ENCODE measurements around the gene SPINK1. TPM values are rescaled to one million over a fixed set of nuclear protein-coding genes. Genes with fewer than 3 reads are reported as not detected.
"Not testable (repeated sequence)": the region's sequence is repeated elsewhere in the genome, so short reads cannot be mapped to it uniquely, and the experiment has no call there.

The SPINK1 gene
- total RNA-seq, 1 donor from 2014 or later: not detected

DNA sequence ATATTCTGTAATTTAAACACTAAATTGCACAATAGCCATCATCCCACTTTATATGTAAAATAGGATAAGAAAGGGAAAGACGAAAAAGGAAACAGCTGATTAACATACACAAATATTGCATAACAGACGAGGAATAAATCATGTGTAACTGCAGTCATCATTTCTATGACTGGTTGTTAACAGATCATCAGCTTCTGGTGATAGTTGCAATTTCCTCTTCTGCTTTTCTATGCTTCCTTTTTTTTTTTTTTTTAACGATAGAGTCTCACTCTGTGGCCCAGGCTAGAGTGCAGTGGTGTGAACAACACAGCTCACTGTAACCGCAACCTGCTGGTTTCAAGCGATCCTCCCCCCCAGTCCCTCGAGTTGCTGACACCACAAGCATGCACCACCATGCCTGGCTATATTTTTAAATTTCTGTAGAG, 26.4 kb downstream of the SPINK1 start:
- DNase-seq: no peak

DNA sequence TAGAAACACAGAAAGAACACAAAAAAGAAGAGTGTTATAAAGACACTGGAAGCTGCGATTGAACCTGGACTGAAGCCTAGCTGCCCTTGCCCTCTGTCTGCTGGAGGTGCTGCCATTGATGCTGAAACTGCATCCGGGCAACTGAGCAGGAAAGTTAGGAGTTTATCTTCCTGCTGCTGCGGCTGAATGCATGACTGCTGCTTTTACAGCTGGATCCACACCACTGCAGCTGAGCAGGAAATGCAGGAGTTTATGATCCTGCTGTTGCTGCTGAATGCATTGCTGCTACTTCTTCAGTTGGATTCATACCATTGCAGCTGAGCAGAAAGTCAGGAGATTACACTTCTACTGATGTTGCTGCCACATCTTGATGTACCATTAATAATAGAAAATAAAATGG, 27.1 kb downstream of the SPINK1 start:
- no peak for DNase-seq

DNA sequence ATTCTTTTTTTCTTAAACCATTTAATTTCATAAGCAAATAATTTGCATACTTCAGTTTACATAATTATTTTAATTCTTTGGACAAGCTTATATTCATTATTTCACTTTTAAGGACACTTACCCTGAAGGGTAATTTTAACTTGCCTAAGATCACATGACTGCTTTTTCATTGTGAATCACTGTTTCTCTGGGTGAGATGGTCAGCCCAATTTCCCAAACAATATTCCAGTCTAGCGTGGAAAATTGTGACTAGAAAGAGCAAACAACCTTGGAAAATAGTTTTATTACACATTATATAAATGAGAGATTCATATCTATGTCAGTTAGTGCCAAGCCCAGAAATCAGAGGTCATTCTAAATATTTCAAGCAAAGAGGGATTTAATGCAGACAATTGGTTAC, 27.5 kb downstream of the SPINK1 start:
- no peak for DNase-seq

DNA sequence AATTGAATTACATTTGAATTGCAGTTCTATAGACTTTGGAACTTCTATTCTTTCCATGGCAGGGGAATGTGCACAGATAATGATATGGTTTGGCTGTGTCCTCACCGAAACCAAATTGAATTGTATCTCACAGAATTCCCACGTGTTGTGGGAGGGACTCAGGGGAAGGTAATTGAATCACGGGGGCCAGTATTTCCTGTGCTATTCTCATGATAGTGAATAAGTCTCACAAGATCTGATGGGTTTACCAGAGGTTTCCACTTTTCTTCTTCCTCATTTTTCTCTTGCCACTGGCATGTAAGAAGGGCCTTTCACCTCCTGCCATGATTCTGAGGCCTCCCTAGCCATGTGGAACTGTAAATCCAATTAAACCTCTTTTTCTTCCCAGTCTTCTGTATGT, 28.3 kb downstream of the SPINK1 start:
- DNase-seq: not testable (repeated sequence)

DNA sequence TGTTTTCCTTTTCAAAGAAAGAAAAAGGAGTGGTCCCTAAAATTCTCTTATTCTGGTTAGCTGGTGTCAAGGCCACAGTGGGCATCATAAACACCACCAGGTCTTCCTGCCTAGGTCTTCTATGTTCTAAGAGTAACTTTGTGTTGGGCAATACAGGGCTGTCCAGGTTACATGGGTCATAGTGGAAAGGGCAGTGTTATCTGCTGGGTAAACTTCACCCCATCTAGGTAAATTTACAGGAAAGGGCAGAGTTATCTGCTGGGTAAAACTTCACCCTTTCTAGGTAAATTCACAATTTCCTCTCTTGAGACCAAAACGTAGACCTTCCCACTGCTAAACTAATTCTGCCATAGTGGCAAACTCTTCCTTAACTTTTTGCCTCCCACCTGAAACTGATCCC, 30.0 kb downstream of the SPINK1 start:
- no peak for DNase-seq

DNA sequence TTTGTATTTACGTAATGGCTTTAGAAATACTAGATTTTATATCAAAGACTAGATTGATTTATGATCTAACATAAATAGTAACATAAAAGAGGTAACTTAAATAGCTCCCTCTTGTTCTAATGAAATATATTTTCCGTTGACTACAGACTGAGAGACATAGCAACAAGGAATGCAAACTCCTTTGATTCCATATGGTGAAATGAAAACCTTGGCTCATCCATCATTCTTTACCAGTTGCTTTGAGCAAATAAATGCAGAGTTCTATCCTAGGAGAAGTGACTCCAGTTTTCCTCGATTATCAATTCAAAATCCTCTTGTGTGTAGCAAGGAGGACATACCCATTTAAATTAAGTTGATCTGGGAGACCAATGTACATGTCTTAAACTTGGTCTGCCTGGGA, 31.0 kb downstream of the SPINK1 start:
- DNase-seq: no peak

DNA sequence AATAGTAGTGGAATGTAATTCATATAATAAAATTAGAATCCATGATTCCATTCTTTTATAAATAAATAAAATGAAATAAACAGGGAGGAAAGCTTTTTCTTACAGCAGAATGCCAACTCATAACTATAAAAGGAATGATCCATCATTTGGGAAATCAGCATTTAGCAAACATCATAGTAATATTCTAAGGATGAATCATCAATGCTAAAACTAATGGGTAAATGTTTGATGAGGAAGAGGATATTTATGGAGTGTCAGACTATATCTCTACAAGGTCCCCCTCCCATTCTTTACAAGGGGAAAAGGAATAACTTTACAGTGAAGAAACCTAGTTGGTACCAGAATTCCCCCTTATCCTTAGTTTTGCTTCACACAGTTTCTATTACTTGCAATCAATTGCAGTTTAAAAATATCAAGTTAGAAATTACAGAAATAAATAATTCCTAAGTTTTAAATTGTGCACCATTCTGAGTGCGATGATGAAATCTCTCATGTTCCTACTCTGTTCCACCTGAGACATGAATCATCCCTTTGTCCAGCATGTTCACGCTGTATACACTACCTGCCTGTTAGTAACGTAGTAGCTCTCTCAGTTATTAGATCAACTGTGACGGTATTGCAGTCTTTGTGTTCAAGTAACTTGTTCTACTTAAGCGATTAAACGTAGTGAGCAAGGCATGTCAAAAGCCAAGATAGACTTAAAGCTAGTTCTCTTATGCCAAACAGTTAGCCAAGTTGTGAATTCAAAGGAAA, 34.7 kb downstream of the SPINK1 start:
- no peak for DNase-seq

DNA sequence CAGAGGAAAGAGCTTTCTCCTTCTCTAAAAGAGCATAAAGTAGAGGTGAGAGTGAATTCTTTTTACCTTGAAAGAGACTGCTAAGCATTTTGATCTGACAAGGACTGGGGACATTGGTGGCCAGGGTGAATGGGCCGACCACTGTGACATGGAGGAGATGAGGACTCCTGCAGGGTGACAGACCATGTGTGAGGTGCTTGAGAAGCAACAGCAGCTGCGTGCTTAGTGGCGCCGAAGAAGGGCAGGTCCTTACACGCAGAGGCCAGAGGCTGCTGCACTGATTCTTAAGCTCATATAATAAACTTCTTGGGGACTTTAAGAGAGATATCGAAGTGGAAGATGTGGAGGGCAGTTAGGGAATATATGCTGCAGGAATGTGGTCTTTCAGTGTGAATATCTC, 40.3 kb downstream of the SPINK1 start:
- DNase-seq: no peak

DNA sequence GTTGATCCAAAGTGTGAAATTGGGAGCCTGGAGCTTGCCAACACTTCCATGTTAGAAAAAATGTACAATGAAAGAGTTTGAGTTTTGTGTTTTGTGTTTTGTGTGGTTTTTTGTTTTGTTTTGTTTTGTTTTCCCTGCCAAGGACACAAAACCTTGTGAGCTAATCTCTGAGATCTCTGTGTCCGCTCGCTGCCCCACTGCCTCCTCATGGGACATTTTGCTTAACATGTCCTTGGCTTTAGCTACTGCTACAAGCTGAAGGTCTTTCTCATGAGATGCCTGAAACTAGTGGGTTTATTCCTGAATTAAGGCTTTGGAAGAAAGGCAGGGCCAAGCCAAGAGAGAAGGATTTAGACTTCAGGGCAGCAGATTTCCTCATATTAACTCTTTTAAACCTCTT, 41.7 kb downstream of the SPINK1 start:
- DNase-seq: no peak

DNA sequence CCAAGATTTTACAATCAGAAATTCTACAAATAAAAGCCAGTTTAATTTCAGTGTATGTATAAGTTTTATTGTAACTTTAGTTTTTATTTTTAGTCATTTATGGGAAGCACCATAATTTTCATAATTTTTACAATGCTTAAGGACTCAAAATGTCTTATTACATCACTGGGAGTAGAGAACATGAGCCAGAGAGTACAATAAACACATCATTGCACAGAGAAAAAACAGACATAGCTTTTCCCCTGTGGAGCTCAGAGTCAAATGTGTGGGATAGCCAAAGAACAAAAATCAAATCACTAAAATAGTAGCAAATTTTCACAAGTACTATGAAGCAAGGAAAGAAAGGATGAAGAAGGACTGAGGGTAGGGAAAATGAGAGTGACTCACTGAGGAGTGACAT, 43.4 kb downstream of the SPINK1 start:
- DNase-seq: no peak

DNA sequence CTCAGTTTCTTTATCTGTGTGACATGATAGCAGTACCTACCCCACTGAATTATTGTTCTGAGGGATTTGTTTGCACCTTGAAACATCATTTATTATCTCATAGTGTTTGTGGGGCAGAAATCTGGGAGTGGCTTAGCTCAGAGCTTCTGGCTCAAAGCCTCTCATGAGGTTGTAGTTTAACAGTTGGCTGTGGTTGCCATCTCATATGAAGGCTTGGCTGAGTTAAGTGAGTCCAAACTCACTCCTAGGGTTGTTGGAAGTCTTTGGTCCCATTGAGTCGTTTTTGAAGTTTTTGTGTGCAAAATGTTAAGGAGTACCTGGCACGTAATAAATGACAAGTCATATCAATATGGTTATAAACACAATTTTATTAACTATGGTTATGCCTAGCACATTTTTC, 45.3 kb downstream of the SPINK1 start:
- DNase-seq: no peak

DNA sequence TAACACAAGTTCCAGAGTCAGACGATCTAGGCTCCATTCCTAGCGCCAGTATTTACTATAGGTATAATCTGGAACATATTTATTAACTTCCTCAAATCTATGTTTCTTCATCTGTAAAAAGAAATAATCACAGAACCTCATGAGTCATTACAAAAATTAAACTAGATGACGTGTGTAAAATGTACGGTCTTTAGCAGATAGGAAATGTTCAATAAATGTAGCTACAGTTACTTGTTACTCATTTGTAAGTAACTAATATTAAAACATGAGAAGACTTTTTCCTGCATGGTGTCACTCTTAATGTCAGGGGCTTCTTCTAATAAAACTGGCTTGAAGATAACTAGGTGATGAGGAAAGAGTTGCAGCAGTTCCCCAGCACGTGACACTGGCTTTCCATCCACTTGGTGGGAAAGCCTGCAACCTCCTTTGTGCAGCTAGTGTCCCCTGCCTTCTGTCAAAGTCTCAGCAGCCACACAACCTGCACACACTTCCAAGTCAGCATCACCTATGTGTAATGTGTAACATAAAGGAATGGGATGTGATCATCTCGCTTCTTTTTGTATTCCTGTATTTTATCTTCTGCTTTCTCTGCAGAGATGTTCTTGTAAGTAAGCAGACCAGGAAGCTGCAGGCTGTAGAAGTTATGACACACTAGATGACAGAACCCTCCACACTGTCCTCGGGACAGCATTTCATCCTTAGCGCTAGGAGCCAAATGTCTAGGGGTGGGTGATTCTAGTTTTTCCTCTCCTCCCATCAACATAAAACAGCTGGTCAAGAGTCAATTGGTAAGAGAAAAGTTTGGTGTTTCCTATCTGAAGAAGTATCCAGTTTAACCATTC, 47.1 kb downstream of the SPINK1 start:
- no peak for DNase-seq

DNA sequence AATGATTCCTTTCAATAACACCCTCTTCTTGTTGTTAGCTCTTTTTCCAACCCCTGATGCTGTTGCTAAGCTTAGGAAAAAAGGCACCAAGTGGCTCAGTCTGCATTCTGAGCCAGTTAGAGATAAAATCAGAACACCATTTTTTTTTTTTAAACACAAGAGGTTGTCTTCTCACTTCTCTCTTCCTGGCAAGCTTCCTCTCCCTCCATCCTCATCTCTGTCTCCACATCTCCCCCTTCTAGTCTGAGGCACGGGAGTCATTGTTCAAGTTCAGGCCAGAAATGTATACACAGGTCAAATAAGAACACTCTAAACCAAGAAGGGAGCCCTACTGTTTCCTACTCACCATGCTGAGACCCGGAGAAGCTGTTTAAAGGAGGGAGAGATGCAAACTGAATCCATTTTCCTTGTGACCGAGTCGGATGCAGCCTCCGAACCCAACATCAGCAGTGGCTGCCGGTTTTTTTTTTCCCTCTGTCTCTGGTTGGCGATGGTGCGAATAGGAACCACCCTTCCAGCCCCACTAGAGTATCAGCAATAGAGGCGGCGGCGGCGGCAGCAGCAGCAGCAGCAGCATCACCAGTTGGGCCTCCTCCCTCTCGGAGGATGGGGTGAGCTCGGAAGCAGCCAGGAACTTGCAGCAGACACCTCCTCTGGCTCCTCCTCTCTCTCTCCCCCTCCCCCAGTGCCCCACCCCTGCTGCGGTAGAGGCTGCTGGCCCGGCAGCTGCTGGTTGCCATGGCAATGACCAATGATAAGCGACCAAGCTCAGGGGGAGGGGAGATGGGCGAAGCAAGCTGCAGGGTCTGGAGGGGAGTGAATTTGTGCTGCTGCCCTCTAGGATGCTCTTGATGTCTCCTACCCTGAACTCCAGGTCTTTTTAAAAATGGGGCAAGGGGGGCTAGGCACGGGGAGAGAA, 49.1 kb downstream of the SPINK1 start, which contains the start of gene JAKMIP2:
JAKMIP2 (minus strand) TSS at position 619 of the 919 bp plus-strand sequence. CDS start 110,922 bp downstream, outside the sequence.
- peak; percentile 99 for DNase-seq

DNA sequence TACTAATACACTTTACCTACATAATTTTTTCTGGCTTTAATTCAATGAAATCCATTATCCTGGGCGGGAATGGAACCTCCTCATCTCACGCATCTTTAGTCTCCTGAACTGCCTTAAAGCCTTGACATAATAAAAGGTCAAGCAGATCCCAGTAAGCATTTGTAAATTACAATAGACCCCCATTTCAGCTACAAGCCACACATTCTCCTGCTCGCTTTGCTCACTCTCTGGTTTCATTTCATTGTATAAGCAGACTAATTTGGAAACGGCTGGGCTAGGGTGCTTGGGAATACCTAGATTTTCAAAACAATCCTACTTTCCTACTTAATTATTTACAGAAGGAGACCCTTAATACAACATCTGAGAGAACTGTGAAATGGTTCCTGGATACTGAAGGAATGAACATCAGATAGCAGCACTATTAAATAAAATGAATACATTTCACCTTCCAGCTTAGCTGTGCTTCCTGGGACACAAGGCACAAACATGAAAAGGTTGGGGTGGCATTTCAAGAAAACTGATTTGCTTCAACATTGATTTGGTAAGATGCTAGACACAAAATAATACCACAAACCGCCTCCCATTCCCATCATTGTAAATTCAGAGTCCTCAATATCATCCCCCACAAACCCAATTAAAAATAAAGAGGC, 50.4 kb downstream of the SPINK1 start:
- DNase-seq: no peak

DNA sequence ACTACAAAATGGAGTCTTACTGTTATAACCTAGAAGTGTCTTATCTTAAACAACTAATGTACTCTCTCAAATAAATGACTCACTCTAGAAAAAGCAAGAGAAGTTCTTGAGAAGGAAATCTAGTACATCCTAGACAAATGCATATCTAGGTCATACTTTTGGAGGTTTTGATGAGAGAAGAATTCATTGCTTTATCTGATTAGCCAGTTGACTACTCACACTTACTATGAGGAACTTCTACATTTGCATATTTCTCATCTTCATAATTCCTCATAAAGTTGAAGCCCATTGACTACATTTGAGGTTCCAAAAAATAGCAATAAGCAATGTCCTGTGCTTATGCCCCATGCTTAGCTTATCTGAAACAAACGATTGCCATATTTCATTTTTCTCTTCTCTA, 51.8 kb downstream of the SPINK1 start:
- DNase-seq: no peak

DNA sequence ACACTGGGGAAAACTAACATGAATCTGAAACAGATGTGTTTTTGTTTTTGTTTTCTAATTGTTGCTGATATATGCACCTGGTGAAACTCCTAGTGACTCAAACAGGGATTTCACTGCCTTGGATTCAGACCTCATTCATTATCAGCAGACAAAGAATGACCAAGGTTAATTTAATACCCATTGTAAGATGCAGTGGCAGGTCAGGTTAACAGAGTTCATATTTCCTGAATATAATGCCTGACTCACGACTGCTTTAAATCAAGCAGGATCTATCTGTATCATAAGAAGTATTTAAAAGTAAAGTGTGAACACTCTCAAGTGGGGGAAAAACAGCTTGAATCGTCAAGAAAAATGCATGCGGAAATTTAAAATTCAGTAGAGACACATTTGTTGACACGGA, 54.5 kb downstream of the SPINK1 start:
- DNase-seq: no peak

Other genes starting within 250 kb of the SPINK1 start
- 67.7 TPM for gene JAKMIP2, start 48.9 kb downstream of the SPINK1 start, total RNA-seq
- gene SCGB3A2, start 47.0 kb upstream of the SPINK1 start, total RNA-seq: not detected
- gene C5orf46, start 74.9 kb upstream of the SPINK1 start, total RNA-seq: not detected
- not detected for gene SPINK5, start 232.3 kb upstream of the SPINK1 start, total RNA-seq